Mucosa of descending colon (tissue), 3 donors: ENCODE data around the gene STAU1. TPM values are rescaled to one million over a fixed set of nuclear protein-coding genes. Genes with fewer than 3 reads are reported as not detected.
"Not testable (repeated sequence)": the region's sequence is repeated elsewhere in the genome, so short reads cannot be mapped to it uniquely, and the experiment has no call there.

ENCODE experiments used
- ATAC-seq: fragments of 200-7000 bp; cut with Tn5 transposase; one replicate; pipeline ENCODE4 v1.9.1; 2020; ENCODE audit warnings: mild to moderate bottlenecking, moderate library complexity
- DNase-seq, 3 donors: peaks; one replicate each; pipeline ENCODE4 v3.0.0-alpha.2; 2020
- H3K36me3 ChIP-seq: fragments of 200-600 bp; one replicate; pipeline ENCODE4 v1.8.0; 2021; ENCODE audit warnings: low read depth, mild to moderate bottlenecking
- H3K4me1 ChIP-seq: fragments of 200-600 bp; one replicate; pipeline ENCODE4 v1.8.0; 2021; ENCODE audit warnings: low read depth, mild to moderate bottlenecking
- H3K4me3 ChIP-seq: fragments of 200-600 bp; one replicate; pipeline ENCODE4 v1.8.0; 2021; ENCODE audit warnings: mild to moderate bottlenecking
- H3K9me3 ChIP-seq: fragments of 200-600 bp; one replicate; pipeline ENCODE4 v1.8.0; 2021; ENCODE audit warnings: mild to moderate bottlenecking
- intact Hi-C, 2 donors: fragments of 100-400 bp; cut with DNase I in 1 of 2; cut with micrococcal nuclease in 1 of 2; formaldehyde crosslinking; loops; one replicate each; pipeline versions ENCODE4 v1.11.0 to v1.11.1; 2022; cut with DNase I, micrococcal nuclease
- total RNA-seq, 3 donors: library from RNA; stranded (reverse); fragmentation: NEBNext Ultra II Directional in 2 of 3; extraction: Animal tissue kit (Norgen Biotek cat#: 25700) in 2 of 3; gene quantifications; one replicate each; pipeline versions ENCODE4 v1.2.1 to v1.2.4, GENCODE V29; 2021 to 2023
- TF ChIP-seq, protein P1 (sequence below): fragments of 200-600 bp; IDR thresholded peaks from one replicate; pipeline ENCODE4 v1.8.0; 2022; ENCODE audit warnings: antibody characterized with exemption, mild to moderate bottlenecking
- donor health status: DM: no; HTN: no; CAD: no; lungs with moderate emphysema.
- donor health status: DM: no; HTN: no; CAD: no.
- donor health status: DM: no; HTN: yes; CAD: no.

STAU1 gene
- total RNA-seq, 3 donors from 2014 or later: 83.8 to 95.7 (median 91.0) TPM

DNA sequence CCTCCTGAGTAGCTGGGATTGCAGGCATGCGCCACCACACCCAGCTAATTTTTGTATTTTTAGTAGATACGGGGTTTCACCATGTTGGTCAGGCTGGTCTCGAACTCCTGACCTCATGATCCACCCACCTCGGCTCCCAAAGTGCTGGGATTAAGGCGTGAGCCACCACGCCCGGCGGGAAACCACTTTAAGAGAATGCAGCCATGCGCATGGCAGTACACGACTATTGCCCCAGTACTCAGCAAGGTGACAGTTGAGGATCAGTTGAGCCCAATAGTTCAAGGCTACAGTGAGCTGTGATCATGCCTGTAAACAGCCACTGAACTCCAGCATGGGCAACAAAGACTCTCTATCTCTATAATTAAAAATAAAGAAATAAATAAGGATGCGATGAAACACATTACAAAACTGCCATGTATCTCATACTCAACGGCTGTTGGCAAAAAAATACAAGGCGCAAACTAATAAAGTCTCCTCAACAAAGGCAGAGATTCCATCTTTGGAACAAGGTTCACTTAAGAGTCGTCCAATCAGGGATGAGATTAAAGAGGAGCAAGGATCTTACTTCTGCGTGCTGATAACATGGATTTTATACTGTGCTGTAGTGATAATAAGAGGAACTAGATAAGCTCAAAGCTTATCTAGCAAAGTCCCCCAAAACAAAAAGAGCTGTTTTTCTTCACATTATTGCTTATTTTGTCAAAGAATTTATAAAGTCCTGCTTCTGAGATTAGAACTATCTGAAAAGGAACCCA is 51.1 kb downstream of the STAU1 start:
- ATAC-seq (no peak), DNase-seq (no peak)
- Histone ChIP-seq H3K4me1 (no peaks in the 10 kb centered on the region), H3K9me3 (no peaks in the 10 kb centered on the region), H3K4me3 (no peak overlapping the region), H3K36me3 (no peaks in the 10 kb centered on the region)
- intact Hi-C loops: no loop called here
- TF ChIP-seq, protein P1, sequence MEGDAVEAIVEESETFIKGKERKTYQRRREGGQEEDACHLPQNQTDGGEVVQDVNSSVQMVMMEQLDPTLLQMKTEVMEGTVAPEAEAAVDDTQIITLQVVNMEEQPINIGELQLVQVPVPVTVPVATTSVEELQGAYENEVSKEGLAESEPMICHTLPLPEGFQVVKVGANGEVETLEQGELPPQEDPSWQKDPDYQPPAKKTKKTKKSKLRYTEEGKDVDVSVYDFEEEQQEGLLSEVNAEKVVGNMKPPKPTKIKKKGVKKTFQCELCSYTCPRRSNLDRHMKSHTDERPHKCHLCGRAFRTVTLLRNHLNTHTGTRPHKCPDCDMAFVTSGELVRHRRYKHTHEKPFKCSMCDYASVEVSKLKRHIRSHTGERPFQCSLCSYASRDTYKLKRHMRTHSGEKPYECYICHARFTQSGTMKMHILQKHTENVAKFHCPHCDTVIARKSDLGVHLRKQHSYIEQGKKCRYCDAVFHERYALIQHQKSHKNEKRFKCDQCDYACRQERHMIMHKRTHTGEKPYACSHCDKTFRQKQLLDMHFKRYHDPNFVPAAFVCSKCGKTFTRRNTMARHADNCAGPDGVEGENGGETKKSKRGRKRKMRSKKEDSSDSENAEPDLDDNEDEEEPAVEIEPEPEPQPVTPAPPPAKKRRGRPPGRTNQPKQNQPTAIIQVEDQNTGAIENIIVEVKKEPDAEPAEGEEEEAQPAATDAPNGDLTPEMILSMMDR: no peak

DNA sequence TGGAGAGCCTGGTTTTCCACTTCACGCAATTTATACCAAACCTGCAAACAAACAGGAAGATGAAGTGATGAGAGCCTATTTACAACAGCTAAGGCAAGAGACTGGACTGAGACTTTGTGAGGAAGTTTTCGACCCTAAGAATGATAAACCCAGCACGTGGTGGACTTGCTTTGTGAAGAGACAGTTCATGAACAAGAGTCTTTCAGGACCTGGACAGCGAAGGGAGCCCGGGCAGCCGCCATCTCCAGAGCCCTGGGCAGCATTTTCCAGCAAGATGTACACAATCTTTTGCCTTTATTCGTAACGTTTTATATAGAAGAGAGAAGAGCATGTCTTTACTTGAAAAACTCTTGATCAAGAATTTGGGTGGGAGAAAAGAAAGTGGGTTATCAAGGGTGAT is 53.3 kb downstream of the STAU1 start:
- not testable (repeated sequence) for H3K4me1 ChIP-seq, H3K9me3 ChIP-seq, H3K36me3 ChIP-seq, ATAC-seq, DNase-seq, H3K4me3 ChIP-seq
- intact Hi-C loops: loop anchor here in 1 of 2 donors (5.0 kb wide), 1 partner anchor 83 kb away; the partner anchor contains the start of gene DDX27

DNA sequence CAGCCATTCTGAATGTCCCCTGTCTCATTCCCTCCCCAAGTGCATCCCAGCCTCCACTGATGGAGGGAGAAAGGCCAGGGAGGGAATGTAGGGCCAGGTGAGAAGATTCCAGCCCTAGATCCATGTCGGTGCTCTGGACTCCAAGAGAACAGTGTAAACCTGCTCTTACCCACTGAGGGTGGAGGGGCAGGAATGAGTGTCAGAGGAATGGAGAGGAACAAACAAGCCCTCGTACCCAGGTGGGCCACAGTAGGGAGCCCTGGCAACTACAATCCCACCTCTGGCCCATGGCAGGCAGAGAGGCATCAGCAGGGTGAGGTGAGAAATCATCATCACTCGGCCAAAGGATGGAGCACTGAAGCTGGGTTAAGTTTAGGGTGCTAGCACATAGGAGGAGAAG is 54.6 kb downstream of the STAU1 start:
- intact Hi-C loops: loop anchor here in 1 of 2 donors (5.0 kb wide), 1 partner anchor 84 kb away; the partner anchor contains the start of gene DDX27
- TF ChIP-seq, protein P1: no peak

DNA sequence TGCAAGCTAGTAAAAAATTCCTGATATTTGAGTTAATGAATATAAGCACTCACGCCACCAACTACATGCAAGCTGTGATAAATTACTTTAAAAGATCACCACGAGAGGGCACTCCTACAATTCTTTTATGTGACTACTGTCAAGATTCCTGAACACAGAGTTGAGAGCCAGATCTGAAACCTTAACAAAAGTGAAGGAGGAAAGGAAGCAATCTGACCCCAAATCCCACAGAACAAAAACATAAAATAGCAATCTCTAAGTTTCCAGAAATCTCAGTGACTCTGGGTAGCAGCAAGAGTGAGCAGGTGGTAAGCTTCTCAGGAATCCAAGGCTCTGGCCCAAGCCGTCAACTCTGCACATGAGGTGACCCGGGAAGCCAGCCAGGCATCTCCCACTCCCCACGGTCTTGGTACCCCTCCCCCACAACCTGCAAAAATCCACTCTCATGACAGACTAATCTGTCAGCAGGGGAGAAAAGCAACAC is 55.1 kb downstream of the STAU1 start:
- H3K4me3 ChIP-seq: no peak overlapping the region
- ATAC-seq (peak; percentile 80), DNase-seq (peak in 1 of 3 donors; percentile 66)
- H3K36me3 ChIP-seq: no peaks in the 10 kb centered on the region
- TF ChIP-seq, protein P1: no peak
- no peaks in the 10 kb centered on the region for H3K4me1 ChIP-seq
- H3K9me3 ChIP-seq: no peaks in the 10 kb centered on the region
- intact Hi-C loops: loop anchor here in 1 of 2 donors (5.0 kb wide), 1 partner anchor 84 kb away; the partner anchor contains the start of gene DDX27

More for the DNA sequence above, 54.6 kb downstream of the STAU1 start:
- H3K4me3 ChIP-seq: no peak overlapping the region
- no peaks in the 10 kb centered on the region for H3K4me1 ChIP-seq
- ATAC-seq (no peak), DNase-seq (no peak)
- no peaks in the 10 kb centered on the region for H3K36me3 ChIP-seq
- H3K9me3 ChIP-seq: no peaks in the 10 kb centered on the region

DNA sequence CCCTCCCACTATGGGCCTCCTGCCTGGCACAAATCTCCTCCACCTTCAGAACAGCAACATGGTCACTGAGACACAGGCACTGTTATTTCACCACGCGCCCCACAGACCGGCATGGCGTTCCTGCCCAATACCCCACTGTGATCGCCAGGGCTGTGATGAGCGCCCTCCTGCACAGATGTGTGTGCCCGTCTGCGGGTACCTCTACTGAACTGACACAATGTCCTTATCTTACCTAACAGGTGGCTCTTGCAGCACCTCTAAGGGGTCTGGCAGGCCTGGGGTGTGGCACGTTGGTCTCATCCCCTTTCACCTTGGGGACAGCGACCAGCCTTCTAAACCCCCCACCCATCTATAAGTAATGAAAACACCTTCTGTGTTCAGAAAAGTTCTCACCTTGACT is 64.2 kb downstream of the STAU1 start:
- no peak for DNase-seq

DNA sequence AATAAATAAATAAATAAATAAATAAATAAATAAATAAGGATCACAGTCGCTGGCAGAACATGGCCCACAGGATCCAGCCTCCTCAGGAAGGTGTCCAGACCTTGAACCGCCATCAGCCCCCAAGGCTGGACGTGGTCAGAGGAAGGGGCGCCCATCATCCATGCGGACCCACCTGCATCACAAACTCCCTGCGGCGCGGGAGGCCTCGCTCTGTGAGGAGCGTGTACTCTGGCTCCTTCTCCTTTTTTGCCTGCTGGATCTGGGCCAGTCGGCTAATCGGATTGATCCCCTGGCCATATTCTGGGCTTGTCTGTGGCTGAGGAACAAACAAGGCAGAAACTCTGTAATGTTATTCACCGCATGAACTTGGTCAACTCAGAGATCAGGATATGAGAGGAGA is 65.2 kb downstream of the STAU1 start:
- Histone ChIP-seq H3K9me3 (no peaks in the 10 kb centered on the region), H3K4me1 (no peaks in the 10 kb centered on the region), H3K4me3 (no peak overlapping the region), H3K36me3 (no peaks in the 10 kb centered on the region)
- no peak for DNase-seq
- ATAC-seq: no peak
- TF ChIP-seq, protein P1: no peak
- intact Hi-C loops: no loop called here

More for the DNA sequence above, 64.2 kb downstream of the STAU1 start:
- intact Hi-C loops: no loop called here
- TF ChIP-seq, protein P1: no peak
- no peak overlapping the region for H3K4me3 ChIP-seq
- no peak for ATAC-seq
- no peaks in the 10 kb centered on the region for H3K36me3 ChIP-seq
- H3K4me1 ChIP-seq: no peaks in the 10 kb centered on the region
- no peaks in the 10 kb centered on the region for H3K9me3 ChIP-seq
